Right lobe of liver (tissue), 6 donors: Measurements from ENCODE around the gene PLCZ1. TPM values are rescaled to one million over a fixed set of nuclear protein-coding genes. Genes with fewer than 3 reads are reported as not detected.

Experiments
- ATAC-seq, 4 donors: fragments of 200-7000 bp; cut with Tn5 transposase; one replicate each; pipeline ENCODE4 v1.9.1; 2020; ENCODE audit warnings: mild to moderate bottlenecking in 4 of 4, moderate library complexity in 4 of 4
- DNase-seq, 3 donors: peaks; one replicate each; pipeline ENCODE4 v3.0.0-alpha.2; 2020
- H3K27ac ChIP-seq, 3 donors: fragments of 200-600 bp; one replicate each; pipeline ENCODE4 v1.8.0; 2022
- H3K27me3 ChIP-seq, 2 donors: fragments of 200-600 bp; one replicate each; pipeline ENCODE4 v1.8.0; 2022
- H3K36me3 ChIP-seq, 4 donors: fragments of 200-600 bp; sonication (generic) in 1 of 4; one replicate each; pipeline versions ENCODE4 v1.5.1 to v1.8.0; 2017 to 2022; ENCODE audit warnings: control low read depth in 1 of 4
- H3K4me1 ChIP-seq, 4 donors: fragments of 200-600 bp; sonication (generic) in 1 of 4; one replicate each; pipeline versions ENCODE4 v1.5.1 to v1.8.0; 2017 to 2022; ENCODE audit warnings: control low read depth in 1 of 4
- H3K4me3 ChIP-seq, 3 donors: fragments of 200-600 bp; one replicate each; pipeline ENCODE4 v1.8.0; 2022
- H3K9me3 ChIP-seq, 4 donors: fragments of 200-600 bp; sonication (generic) in 1 of 4; one replicate each; pipeline versions ENCODE4 v1.5.1 to v1.8.0; 2017 to 2022; ENCODE audit warnings: control low read depth in 1 of 4
- CTCF ChIP-seq, 4 donors: fragments of 200-600 bp in 3 of 4; fragments of 450-650 bp in 1 of 4; IDR thresholded peaks; one replicate each; pipeline versions ENCODE4 v1.5.1 to v1.8.0; 2016 to 2022; ENCODE audit warnings: antibody characterized with exemption in 4 of 4, mild to moderate bottlenecking in 2 of 4
- POLR2A ChIP-seq: fragments of 450-650 bp; IDR thresholded peaks from one replicate; pipeline ENCODE4 v1.6.1; 2017; ENCODE audit warnings: antibody characterized with exemption, mild to moderate bottlenecking
- WGBS: methylation state at CpG from one replicate; pipeline ENCODE4 v1.1.6; 2018; ENCODE audit warnings: low coverage, low lambda C conversion rate; ENCODE audit not compliant: insufficient coverage; ENCODE audit errors: missing lambda C conversion rate; 5-methylcytosine and 5-hydroxymethylcytosine counted together
- intact Hi-C, 2 donors: fragments of 100-400 bp; cut with DNase I; formaldehyde crosslinking; loops; one replicate each; pipeline versions ENCODE4 v1.11.2 to v1.14.1; 2022
- total RNA-seq, 6 experiments: library from RNA; depleted of rRNA in 2 of 6; stranded (reverse); fragments of >200 nt in 2 of 6; fragmentation: NEBNext Ultra II Directional in 3 of 6; extraction: Animal tissue kit (Norgen Biotek cat#: 25700) in 3 of 6; gene quantifications; one replicate each; pipeline versions ENCODE4 v1.1.0 to v1.2.4, GENCODE V29; 2016 to 2023
- donor health status: DM: no; HTN: yes; CAD: no.
- donor health status: DM: no; HTN: no; CAD: no.
- donor health status: DM: no; HTN: no; CAD: no.
- donor health status: DM: no; HTN: yes; CAD: no.
- donor health status: DM: no; HTN: yes; CAD: no.

The PLCZ1 gene
- total RNA-seq, 6 experiments from 2014 or later, result not detected

- H3K4me1 ChIP-seq, result peaks cover 0 to 8% (median 0%) of the 10 kb centered on the region in 4 donors
- intact Hi-C loops, result no loop called here
- ATAC-seq (peak; percentile 85 to 90 (median 86)), DNase-seq (no peak)
- no peaks in the 10 kb centered on the region for H3K9me3 ChIP-seq
- TF ChIP-seq CTCF (IDR thresholded peaks at IDR 0.05) (no peak), POLR2A (no peak)
- H3K4me3 ChIP-seq, result no peak overlapping the region
- no peak overlapping the region for H3K27ac ChIP-seq
- H3K27me3 ChIP-seq, result no peaks in the 10 kb centered on the region
- no peaks in the 10 kb centered on the region for H3K36me3 ChIP-seq
Observed at GRCh38 chr12:18676141-18676540, 61.7 kb downstream of the PLCZ1 start.

- intact Hi-C loops, result no loop called here
- Histone ChIP-seq H3K36me3 (no peaks in the 10 kb centered on the region), H3K27ac (no peak overlapping the region), H3K27me3 (no peaks in the 10 kb centered on the region), H3K4me1 (no peaks in the 10 kb centered on the region), H3K9me3 (no peaks in the 10 kb centered on the region), H3K4me3 (no peak overlapping the region)
- no peak for TF ChIP-seq CTCF (IDR thresholded peaks at IDR 0.05)
- TF ChIP-seq POLR2A, result no peak
- ATAC-seq, result no peak
- no peak for DNase-seq
Observed at GRCh38 chr12:18658829-18659228, 79.0 kb downstream of the PLCZ1 start.

- Histone ChIP-seq H3K36me3 (no peaks in the 10 kb centered on the region), H3K27me3 (no peaks in the 10 kb centered on the region), H3K4me1 (no peaks in the 10 kb centered on the region), H3K9me3 (no peaks in the 10 kb centered on the region), H3K4me3 (no peak overlapping the region), H3K27ac (no peak overlapping the region)
- ATAC-seq (no peak), DNase-seq (no peak)
- WGBS, result 57% methylated on average over 2 of the region's 2 CpGs
- intact Hi-C loops, result no loop called here
- no peak for TF ChIP-seq POLR2A
- TF ChIP-seq CTCF (IDR thresholded peaks at IDR 0.05), result no peak
Observed at GRCh38 chr12:18658179-18658578, 79.6 kb downstream of the PLCZ1 start.

- no peak for TF ChIP-seq CTCF (IDR thresholded peaks at IDR 0.05)
- WGBS, result 74% methylated on average over 4 of the region's 4 CpGs
- DNase-seq (no peak), ATAC-seq (no peak)
- Histone ChIP-seq H3K36me3 (no peaks in the 10 kb centered on the region), H3K4me1 (no peaks in the 10 kb centered on the region), H3K27me3 (no peaks in the 10 kb centered on the region), H3K27ac (no peak overlapping the region), H3K9me3 (no peaks in the 10 kb centered on the region), H3K4me3 (no peak overlapping the region)
- intact Hi-C loops, result no loop called here
Observed at GRCh38 chr12:18655351-18655750, 82.5 kb downstream of the PLCZ1 start.

GRCh38 chr12:18653465-18653864 lies 84.3 kb downstream of the PLCZ1 start:
- DNase-seq, result no peak
- H3K4me3 ChIP-seq, result no peak overlapping the region
- H3K36me3 ChIP-seq, result no peaks in the 10 kb centered on the region
- no peak for ATAC-seq
- H3K4me1 ChIP-seq, result no peaks in the 10 kb centered on the region
- H3K27ac ChIP-seq, result no peak overlapping the region
- intact Hi-C loops, result no loop called here
- TF ChIP-seq CTCF (IDR thresholded peaks at IDR 0.05) (no peak), POLR2A (no peak)
- 32% methylated on average over 1 of the region's 1 CpG for WGBS
- no peaks in the 10 kb centered on the region for H3K27me3 ChIP-seq
- no peaks in the 10 kb centered on the region for H3K9me3 ChIP-seq
